Right hindlimb (tissue), 1 donor: ENCODE measurements around the gene MISP.

Source experiments
- DNase-seq: peaks from one replicate; pipeline ENCODE4 v3.0.0-alpha.2; 2018

The MISP gene

DNA sequence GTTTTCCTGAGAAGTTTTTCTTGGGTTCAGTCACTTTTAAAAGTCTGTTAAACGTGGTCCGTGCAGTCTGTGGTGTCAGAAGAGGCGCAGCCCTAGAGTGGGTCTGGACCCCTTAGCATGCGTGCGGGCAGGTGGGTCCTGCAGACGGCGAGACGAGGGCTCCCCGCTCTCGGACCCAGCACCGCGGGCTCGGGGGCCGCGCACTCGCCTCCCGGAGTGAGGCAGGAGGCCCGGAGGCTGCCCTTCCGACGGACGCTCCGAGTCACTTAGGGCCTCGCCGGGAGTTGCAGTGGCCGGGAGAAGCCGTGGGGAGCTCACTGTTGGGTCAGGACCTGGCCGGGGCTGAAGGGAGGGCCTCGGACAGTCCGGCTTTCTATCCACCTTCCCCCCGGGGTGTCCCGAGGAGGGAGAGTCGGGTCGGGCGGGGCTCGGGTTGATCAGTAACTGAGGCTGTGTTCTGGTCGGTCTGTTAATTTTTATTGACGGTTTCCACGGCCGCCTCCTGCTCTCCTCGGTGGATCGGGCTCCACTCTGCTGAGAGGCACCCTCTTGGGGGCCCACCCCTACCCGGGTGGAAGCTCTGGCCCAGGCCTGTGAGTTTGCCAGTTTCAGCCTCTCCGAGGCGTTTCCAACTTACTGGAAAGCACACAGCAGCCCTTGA lies 47.6 kb downstream of the MISP start:
- DNase-seq: peak; percentile 47

DNA sequence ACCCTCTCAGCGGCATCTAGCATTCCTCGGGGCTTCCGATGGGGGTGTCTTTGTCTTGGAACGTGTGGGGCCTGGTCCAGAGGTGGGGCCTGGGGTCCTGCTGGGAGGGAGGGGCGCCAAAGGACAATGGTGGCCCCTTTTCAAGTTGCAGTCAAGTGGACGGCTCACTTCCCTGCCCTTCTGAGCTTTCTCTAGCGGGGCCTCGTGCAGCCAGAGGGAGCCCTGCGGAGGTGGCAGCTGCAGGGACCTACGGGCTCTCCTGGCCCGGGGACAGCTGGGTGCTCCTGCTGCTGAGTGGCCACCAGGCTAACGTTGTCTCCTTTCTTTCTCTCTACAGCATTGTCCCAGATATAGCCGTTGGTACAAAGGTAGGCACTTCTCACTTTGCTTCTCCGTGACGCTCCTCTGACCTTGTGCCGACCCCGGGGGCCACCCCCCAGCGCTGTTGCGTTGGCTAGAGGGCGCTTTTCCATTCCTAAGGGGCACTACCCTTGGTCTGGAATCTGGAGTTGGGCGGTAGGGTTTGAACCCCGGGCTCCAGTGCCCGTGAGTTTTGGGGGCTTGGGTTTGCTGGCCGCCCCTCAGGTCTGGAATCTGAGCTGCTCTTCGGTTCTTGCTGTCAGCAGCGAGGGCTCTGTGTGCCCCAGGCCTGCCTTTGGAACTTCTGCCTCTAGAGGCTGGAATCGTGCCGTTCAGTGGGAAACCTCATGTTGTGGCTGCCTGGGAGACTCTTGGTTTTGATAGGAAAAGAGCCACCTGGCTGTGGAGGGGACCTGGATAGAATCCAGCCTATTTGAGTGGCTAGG lies 48.4 kb downstream of the MISP start:
- peak; percentile 31 for DNase-seq

DNA sequence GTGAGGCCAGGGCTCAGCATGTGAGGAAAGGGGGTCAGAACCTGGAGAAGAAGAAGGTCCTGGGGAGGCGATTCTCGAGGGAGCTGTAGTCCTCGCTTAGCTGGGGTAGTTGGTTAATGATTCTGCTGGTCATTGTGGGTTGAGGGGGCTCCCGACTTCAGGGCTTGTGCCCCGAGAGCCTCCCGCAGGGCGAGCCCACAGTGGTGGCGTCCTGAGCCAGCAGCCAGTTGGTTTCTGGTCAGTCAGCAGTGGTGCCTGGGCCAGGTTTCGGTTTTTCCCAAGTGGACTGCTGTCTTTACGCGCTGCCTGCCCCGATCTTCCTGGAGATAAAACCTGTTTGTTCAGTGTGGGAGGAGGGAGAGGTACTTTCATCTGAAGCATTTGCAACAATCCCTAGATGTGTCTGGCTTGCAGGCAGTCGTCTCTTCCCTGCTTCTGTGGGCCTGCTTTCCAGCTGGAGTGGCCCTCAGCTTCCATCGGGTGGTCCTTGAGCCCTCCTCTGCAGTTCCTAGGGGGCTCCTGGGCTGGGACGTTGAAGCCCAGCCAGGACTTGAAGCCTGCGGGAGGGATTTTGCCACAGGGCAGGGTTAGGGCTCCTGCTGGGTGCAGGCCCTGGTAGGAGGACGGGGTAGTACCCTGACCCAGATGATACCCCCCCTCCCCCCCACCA lies 49.6 kb downstream of the MISP start:
- peak; percentile 17 for DNase-seq

DNA sequence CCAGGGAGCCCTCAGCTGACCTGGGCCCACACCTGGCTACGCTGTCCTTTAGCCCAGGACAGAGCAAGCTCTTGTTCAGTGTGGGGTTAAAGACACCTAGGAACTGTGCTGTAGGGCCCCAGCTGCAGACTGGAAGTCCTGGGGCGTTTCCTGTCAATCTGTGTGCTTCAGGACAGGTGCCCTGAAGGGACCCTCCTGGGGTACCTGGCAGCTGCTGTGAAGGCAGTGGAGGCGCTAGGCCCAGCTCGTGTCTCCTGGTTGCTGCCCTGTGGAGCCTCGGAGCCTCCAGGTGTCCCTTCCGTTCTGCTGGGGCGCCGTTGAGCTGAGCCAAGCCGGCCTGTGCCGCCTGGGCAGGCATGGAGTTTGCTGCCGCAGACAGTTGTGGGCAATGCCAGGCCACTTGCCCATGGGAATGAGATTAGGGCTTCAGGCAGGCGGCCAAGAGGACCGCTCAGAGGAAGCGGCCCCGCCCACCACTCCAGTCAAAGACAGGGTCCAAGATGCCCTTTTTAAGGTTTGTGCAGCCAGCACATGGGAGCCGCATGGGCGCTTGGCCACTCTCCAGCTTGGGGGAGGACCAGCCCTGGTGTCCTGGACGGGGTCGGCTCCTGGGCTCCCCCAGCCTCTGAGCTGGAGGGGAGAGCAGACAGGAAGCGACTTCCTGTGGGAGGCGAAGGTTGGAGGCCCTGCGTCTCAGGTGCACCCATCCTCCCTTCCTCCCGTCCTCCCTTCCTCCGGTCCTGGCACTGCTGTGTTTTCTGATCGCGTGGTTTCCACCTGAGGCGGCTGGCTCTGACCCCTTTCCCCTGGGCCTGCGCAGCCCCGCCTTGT lies 50.3 kb downstream of the MISP start:
- DNase-seq: peak; percentile 64

DNA sequence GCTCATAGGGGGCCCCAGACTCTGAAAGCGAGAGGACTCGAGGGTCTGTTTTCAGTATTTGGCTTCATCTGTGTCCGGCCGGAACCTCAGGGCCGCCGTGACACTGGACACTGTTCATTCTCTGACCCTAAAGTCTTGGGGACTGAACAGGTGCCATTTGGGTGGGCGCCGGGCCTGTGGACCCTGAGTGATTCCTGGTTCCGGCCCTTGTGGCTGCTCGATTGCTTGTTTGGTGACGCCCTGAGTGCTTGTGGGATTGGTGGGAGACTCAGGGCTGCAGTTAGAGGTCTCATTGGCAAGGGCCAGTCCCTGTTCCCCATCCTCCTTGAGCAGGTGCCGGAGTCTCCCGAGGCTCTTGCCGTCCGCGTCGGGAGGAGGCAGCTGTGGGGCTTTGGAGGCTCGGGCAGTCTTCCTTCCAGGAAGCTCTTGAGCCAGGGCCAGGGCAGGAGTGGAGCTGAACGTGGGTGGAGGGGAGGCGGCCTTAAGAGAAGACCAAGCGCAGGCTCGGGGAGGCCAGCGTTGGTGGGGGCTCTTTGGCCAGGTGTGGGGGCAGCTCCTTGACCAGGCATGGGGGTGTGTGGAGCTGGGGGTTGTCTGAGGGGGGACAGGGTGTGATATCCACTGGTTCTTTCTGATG lies 51.1 kb downstream of the MISP start:
- DNase-seq: peak; percentile 72

DNA sequence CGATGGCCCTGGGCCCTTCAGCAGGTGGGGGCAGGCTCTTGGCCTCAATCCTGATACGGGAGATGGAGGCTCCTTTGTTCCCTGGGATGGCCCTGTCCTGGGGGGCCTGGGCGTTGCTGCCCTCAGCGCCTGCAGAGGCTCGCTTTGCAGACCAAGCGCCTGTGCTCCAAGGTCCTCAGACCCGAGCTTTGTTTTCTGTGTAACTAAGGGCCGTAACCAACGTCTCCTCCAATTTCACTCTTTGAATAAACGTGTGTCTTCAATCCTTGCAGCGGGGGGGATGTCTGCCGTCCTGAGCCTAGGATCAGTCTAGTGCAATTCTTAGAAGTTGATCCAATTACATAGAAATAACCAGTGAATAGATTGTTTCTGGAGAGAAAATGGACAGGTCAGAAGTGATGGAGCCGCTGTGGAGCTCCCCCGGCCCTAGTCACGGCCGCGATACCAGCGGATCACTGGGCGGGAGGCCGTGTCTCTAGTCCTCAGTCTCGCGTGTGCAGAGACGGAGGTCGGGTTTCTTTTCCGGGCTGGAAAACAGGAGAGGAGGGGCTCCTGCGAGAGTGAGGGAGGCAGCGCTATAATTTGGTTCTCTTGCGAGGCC lies 51.7 kb downstream of the MISP start:
- DNase-seq: peak; percentile 65

DNA sequence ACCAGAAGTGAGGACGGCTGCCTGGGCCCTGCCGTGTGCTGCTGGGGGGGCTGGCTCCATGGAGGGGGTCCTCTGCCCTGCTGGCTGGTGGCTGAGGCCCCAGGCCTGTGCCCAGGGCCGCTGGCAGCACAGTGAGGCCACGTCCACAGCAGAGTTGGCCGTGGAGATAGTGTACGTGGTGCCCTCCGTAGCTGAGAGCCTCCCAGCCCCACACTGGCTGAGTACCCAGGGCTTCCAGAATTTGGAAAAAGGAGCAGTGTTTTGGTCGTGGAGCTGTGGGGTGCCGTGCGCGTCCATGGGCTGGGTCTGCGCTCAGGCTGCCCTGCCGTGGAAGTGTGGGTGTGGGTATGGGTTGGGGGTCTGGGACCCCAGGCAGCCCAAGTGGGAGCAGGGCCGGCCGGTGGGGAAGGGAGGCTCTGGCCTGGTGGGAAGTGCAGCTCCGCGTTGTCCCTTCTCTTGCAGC lies 52.2 kb downstream of the MISP start:
- no peak for DNase-seq

DNA sequence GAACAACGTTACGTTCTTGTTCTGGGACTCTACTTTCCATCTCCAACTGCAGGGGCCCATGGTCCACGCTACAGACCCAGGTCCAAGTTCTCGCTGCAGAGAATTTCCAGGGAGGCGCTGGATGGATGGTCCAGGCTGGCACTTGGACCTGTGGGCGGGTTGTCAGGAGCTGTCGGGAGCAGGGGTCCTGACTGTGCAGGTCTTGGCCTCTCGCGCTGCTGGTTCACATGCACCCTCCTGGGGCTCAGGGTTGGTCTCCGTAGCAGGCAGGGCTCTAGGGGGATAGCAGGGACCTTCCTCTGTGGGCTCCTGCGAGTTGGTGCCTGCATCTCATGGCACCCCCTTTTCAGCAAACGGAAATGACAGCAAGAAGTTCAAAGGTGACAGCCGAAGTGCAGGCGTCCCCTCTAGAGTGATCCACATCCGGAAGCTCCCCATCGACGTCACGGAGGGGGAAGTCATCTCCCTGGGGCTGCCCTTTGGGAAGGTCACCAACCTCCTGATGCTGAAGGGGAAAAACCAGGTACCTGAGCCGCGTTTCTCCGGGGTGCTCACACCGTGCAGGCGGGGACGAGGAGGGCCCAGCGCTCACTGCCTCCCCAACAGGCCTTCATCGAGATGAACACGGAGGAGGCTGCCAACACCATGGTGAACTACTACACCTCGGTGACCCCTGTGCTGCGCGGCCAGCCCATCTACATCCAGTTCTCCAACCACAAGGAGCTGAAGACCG lies 52.9 kb downstream of the MISP start:
- peak; percentile 14 for DNase-seq

DNA sequence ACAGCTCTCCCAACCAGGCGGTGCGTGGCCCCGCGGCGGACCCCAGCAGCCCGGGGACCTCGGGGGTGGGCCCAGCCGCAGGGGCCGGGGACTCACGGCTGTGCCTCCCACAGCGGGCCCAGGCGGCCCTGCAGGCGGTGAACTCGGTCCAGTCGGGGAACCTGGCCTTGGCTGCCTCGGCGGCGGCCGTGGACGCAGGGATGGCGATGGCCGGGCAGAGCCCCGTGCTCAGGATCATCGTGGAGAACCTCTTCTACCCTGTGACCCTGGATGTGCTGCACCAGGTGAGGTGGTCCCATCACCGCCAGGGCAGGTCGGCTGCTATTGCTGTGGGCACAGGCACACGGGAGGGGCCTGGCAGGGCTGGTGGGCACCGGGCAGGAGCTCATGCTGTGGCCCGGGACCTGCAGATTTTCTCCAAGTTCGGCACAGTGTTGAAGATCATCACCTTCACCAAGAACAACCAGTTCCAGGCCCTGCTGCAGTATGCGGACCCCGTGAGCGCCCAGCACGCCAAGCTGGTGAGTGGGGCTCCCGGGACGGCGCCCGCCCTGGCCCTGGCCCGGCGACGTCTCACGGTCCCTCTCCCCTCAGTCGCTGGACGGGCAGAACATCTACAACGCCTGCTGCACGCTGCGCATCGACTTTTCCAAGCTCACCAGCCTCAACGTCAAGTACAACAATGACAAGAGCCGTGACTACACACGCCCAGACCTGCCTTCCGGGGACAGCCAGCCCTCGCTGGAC lies 53.7 kb downstream of the MISP start:
- peak; percentile 16 for DNase-seq

DNA sequence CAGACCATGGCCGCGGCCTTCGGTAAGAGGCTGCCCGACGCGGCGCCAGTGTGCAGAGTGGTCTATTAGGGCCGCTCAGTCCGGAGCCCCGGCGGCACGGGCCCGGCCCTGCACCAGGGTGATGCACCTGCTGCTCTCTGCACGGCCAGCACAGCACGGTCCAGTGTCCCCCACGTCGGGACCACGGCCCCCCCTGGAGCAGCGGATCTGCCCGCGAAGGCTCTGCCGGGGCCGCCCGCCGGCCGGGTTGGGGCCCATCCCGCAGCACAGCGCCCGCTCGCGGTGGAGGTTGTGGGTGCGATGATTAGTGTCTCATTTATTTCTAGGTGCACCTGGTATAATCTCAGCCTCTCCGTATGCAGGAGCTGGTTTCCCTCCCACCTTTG lies 54.2 kb downstream of the MISP start:
- peak; percentile 14 for DNase-seq

DNA sequence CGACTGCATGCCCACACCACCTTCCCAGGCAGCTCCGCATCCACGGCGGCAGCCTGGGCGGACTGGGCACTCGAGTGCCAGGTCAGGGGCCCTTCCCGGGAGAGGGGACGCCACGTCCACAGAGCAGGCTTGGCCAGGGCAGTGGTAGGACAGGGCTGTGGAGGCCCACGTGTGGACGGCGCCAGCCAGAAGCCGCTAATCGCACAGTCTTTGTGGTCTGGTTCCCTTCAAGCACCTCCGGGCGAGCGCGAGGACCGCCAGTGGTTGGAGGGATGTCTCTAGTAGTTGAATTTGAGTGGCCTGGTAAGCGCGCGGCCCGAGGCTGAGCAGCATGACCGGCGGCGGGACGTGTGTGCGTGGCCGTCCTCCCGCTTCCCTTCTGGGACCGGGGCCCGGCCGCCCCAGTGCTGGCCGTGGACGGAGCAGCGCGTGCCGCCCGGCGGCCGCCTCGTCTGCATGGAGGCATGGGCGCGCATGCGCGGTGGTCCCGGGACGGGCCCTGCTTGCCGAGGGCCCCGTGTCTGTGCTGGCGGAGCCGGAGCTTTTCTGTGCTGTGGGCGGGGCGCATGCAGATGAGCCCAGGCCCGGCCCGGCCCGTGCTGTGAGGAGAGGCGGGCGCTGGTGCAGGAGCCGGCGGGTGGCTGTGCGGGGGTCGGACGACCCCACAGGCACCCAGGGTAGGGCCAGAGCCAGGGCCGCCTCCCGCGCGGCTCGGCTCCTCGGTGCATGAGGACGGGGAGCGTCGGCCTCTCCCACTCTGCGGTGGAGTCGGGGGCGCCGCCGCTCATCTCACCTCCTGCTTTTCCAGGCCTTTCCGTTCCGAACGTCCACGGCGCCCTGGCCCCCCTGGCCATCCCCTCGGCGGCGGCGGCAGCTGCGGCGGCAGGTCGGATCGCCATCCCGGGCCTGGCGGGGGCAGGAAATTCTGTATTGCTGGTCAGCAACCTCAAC lies 55.0 kb downstream of the MISP start:
- peak; percentile 18 for DNase-seq

DNA sequence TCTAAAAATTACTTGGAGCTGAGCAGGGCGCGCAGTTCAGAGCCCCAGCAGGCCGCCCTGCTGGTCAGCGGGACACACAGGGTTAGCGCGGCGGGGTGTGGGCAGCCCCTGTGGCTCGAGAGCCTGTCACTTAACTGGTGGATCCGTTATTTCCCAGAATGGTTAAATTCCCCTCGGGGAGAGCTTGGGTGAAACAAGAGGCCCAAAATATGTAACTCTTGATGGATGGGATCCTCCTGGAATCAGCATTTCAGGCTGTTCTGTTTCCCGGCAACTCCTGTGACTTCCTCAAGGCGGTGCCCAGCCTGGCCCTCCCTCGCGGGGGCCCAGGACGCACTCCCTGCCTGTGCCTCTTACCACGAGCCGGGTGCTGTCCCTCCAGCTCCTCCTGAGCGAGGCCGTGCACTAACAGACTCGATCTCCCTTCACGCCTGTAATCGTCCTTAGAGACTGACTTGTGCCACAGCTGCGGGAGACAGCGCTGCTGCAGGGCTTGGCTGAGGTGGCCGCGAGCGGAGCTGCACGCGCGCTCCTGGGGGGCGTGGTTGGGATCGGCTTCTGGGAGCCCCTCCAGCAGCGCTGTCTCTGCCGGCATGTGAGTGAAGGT lies 56.0 kb downstream of the MISP start:
- no peak for DNase-seq

DNA sequence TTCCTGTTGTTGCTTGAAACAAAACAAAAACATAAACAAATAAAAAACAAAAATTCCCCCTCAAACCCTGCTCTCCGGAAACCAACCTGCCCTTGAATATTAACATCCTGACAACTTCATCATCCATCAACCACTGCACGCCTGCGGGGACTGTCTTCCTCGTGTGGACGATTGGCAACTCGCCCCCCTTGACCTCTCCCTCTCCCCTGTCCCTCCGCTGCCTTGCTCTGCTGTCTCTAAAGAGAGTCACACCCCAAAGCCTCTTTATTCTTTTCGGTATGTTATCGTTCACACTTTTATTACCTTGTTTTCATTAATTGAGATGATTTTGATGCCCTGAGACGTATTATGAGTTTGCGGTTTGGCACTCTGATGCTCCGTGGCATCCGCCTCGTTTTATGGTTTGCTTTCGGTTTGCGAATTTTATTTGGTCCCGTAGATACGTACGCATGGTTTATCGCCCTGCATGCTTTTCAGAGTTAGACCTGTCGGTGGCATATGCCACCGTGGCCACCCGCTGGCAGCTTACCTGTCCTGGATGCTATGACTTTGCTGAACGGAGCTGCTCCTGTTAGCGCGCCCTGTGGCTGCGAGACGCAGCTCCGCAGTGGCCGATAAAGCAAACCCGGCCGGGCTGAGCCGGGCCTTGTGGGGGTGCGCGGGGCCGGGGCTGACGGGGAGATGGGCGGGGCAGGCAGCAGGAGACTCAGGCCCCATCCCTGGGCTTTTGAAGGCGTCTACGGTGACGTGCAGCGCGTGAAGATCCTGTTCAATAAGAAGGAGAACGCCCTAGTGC lies 56.9 kb downstream of the MISP start:
- DNase-seq: no peak

DNA sequence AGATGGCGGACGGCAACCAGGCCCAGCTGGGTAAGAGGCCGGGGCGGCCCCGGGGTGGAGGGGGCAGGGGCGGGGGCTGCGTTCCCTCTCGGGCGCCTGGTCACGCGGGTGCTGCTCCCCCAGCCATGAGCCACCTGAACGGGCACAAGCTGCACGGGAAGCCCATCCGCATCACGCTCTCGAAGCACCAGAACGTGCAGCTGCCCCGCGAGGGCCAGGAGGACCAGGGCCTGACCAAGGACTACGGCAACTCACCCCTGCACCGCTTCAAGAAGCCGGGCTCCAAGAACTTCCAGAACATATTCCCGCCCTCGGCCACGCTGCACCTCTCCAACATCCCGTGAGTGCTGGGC lies 57.5 kb downstream of the MISP start:
- DNase-seq: no peak

DNA sequence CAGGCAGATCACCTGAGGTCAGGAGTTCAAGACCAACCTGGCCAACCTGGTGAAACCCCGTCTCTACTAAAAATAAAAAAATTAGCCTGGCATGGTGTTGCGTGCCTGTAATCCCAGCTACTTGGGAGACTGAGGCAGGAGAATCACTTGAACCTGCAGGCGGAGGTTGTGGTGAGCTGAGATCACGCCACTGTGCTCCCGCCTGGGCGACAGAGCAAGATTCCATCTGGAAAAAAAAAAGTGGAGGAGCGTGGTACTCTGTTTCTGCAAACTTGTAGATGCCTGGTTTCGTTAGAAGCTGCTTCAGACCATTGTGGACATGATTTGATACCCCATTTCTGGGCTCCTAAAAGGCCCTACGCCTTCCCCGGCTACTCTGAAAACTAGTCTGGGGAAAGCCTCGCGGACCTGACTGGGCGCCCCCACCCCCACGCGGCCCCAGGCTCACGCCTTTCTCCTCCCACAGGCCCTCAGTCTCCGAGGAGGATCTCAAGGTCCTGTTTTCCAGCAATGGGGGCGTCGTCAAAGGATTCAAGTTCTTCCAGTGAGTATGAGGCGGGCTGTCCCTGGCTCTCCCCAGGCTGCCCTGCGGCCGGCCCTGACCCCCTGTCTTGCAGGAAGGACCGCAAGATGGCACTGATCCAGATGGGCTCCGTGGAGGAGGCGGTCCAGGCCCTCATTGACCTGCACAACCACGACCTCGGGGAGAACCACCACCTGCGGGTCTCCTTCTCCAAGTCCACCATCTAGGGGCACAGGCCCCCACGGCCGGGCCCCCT lies 59.4 kb downstream of the MISP start:
- no peak for DNase-seq

DNA sequence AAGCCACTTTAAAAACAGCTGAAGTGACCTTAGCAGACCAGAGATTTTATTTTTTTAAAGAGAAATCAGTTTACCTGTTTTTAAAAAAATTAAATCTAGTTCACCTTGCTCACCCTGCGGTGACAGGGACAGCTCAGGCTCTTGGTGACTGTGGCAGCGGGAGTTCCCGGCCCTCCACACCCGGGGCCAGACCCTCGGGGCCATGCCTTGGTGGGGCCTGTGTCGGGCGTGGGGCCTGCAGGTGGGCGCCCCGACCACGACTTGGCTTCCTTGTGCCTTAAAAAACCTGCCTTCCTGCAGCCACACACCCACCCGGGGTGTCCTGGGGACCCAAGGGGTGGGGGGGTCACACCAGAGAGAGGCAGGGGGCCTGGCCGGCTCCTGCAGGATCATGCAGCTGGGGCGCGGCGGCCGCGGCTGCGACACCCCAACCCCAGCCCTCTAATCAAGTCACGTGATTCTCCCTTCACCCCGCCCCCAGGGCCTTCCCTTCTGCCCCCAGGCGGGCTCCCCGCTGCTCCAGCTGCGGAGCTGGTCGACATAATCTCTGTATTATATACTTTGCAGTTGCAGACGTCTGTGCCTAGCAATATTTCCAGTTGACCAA lies 60.1 kb downstream of the MISP start:
- DNase-seq: no peak

DNA sequence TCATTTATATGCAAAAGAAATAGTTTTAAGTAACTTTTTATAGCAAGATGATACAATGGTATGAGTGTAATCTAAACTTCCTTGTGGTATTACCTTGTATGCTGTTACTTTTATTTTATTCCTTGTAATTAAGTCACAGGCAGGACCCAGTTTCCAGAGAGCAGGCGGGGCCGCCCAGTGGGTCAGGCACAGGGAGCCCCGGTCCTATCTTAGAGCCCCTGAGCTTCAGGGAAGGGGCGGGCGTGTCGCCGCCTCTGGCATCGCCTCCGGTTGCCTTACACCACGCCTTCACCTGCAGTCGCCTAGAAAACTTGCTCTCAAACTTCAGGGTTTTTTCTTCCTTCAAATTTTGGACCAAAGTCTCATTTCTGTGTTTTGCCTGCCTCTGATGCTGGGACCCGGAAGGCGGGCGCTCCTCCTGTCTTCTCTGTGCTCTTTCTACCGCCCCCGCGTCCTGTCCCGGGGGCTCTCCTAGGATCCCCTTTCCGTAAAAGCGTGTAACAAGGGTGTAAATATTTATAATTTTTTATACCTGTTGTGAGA lies 60.7 kb downstream of the MISP start:
- no peak for DNase-seq
